SU-DHL-6 (cell line): ENCODE measurements around the gene PGBD2.
"Not testable (repeated sequence)": the region's sequence is repeated elsewhere in the genome, so short reads cannot be mapped to it uniquely, and the experiment has no call there.

ENCODE experiments used
- EZH2phosphoT487 ChIP-seq: fragments of 200-600 bp; sonication (generic), shearing (Covaris generic); conservative IDR thresholded peaks from 2 replicates; pipeline ENCODE4 v1.6.1; 2018; ENCODE audit warnings: mild to moderate bottlenecking, antibody characterized with exemption, low read length, moderate library complexity, mixed read lengths
- TF ChIP-seq, protein P1 (sequence below): fragments of 200-600 bp; sonication (generic); IDR thresholded peaks from one replicate; pipeline ENCODE4 v1.5.1; 2017; ENCODE audit warnings: antibody characterized with exemption, mild to moderate bottlenecking, low read length, moderate library complexity; ENCODE audit not compliant: insufficient read depth, poor library complexity, severe bottlenecking

DNA sequence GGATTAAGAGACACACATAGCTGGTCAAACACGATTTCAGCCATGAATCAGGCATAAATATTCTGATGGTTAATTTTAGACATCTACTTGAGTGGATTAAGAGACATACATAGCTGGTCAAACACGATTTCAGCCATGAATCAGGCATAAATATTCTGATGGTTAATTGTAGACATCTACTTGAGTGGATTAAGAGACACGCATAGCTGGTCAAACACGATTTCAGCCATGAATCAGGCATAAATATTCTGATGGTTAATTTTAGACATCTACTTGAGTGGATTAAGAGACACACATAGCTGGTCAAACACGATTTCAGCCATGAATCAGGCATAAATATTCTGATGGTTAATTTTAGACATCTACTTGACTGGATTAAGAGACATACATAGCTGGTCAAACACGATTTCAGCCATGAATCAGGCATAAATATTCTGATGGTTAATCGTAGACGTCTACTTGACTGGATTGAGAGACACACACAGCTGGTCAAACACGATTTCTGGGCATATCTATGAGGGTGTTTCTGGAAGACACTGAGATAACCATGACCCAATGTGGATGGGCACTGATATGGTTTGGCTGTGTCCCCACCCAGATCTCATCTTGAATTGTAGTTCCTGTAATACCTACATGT lies 32.3 kb downstream of the PGBD2 start:
- TF ChIP-seq, protein P1, sequence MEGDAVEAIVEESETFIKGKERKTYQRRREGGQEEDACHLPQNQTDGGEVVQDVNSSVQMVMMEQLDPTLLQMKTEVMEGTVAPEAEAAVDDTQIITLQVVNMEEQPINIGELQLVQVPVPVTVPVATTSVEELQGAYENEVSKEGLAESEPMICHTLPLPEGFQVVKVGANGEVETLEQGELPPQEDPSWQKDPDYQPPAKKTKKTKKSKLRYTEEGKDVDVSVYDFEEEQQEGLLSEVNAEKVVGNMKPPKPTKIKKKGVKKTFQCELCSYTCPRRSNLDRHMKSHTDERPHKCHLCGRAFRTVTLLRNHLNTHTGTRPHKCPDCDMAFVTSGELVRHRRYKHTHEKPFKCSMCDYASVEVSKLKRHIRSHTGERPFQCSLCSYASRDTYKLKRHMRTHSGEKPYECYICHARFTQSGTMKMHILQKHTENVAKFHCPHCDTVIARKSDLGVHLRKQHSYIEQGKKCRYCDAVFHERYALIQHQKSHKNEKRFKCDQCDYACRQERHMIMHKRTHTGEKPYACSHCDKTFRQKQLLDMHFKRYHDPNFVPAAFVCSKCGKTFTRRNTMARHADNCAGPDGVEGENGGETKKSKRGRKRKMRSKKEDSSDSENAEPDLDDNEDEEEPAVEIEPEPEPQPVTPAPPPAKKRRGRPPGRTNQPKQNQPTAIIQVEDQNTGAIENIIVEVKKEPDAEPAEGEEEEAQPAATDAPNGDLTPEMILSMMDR: not testable (repeated sequence)
- TF ChIP-seq EZH2phosphoT487: not testable (repeated sequence)
